HG02970 (cell line): Measurements from ENCODE around the gene MAFB.

Experiments used
- ATAC-seq: cut with Tn5 transposase; IDR thresholded peaks from one replicate; pipeline ENCODE4 v1.9.1; 2021; ENCODE audit warnings: mild to moderate bottlenecking, moderate library complexity, moderate number of reproducible peaks; ENCODE audit not compliant: unreplicated experiment, low FRiP score

Gene MAFB

GRCh38 chr20:40663304-40663790 lies 25.7 kb downstream of the MAFB start:
- no peak for ATAC-seq

- no peak for ATAC-seq
Measured at GRCh38 chr20:40659567-40659966, 29.5 kb downstream of the MAFB start.

- ATAC-seq, result no peak
Measured at GRCh38 chr20:40658509-40658908, 30.5 kb downstream of the MAFB start.

GRCh38 chr20:40657526-40657925 lies 31.5 kb downstream of the MAFB start:
- no peak for ATAC-seq

GRCh38 chr20:40655451-40655850 lies 33.6 kb downstream of the MAFB start:
- ATAC-seq, result no peak

GRCh38 chr20:40654876-40655275 lies 34.2 kb downstream of the MAFB start:
- no peak for ATAC-seq

GRCh38 chr20:40652441-40652987 lies 36.5 kb downstream of the MAFB start:
- ATAC-seq, result no peak

- ATAC-seq, result no peak
Measured at GRCh38 chr20:40651151-40651550, 37.9 kb downstream of the MAFB start.

GRCh38 chr20:40650707-40651106 lies 38.3 kb downstream of the MAFB start:
- ATAC-seq, result no peak

- ATAC-seq, result no peak
Measured at GRCh38 chr20:40648210-40649072, 40.6 kb downstream of the MAFB start.

GRCh38 chr20:40646813-40647212 lies 42.2 kb downstream of the MAFB start:
- no peak for ATAC-seq

- ATAC-seq, result no peak
Measured at GRCh38 chr20:40646361-40646760, 42.7 kb downstream of the MAFB start.

GRCh38 chr20:40644863-40645262 lies 44.2 kb downstream of the MAFB start:
- no peak for ATAC-seq

- no peak for ATAC-seq
Measured at GRCh38 chr20:40643891-40644290, 45.1 kb downstream of the MAFB start.

GRCh38 chr20:40641809-40642208 lies 47.2 kb downstream of the MAFB start:
- ATAC-seq, result no peak

- no peak for ATAC-seq
Measured at GRCh38 chr20:40641202-40641601, 47.8 kb downstream of the MAFB start.

- no peak for ATAC-seq
Measured at GRCh38 chr20:40640667-40641066, 48.4 kb downstream of the MAFB start.

GRCh38 chr20:40639676-40640355 lies 49.2 kb downstream of the MAFB start:
- ATAC-seq, result no peak

GRCh38 chr20:40639132-40639531 lies 49.9 kb downstream of the MAFB start:
- ATAC-seq, result no peak

- ATAC-seq, result no peak
Measured at GRCh38 chr20:40638414-40638813, 50.6 kb downstream of the MAFB start.

GRCh38 chr20:40637176-40637575 lies 51.9 kb downstream of the MAFB start:
- ATAC-seq, result no peak
